Stimulated activated CD4-positive, alpha-beta T cell treated with anti-CD3 and anti-CD28 coated beads, Interleukin-1b, Interleukin-23, amount 100 ng/mL, for 48 hours (primary cell): Measurements from ENCODE around the gene NANOG.
"Not testable (repeated sequence)": the region's sequence is repeated elsewhere in the genome, so short reads cannot be mapped to it uniquely, and the experiment has no call there.

ENCODE experiments used
- DNase-seq: peaks from one replicate; pipeline ENCODE4 v3.0.0-alpha.2; 2020

The NANOG gene

GRCh38 chr12:7788884-7789528 lies at the start of gene NANOG:
Gene NANOG (plus strand): TSS chr12:7789402. CDS start chr12:7789615, 213 bp downstream.
- not testable (repeated sequence) for DNase-seq

GRCh38 chr12:7747246-7747645 lies 42.0 kb upstream of the NANOG start, which contains the start of gene CLEC4C:
Gene CLEC4C (minus strand): TSS chr12:7747375. CDS start chr12:7747348, 27 bp downstream.
- no peak for DNase-seq

GRCh38 chr12:7748852-7749251 lies 40.4 kb upstream of the NANOG start:
- no peak for DNase-seq

GRCh38 chr12:7749442-7749841 lies 39.8 kb upstream of the NANOG start:
- DNase-seq: no peak

GRCh38 chr12:7750350-7750749 lies 38.9 kb upstream of the NANOG start:
- no peak for DNase-seq

GRCh38 chr12:7751394-7751793 lies 37.8 kb upstream of the NANOG start:
- no peak for DNase-seq

- DNase-seq: not testable (repeated sequence)
Observed at GRCh38 chr12:7751941-7752922, 37.0 kb upstream of the NANOG start.

- not testable (repeated sequence) for DNase-seq
Observed at GRCh38 chr12:7755668-7756067, 33.5 kb upstream of the NANOG start.

- DNase-seq: no peak
Observed at GRCh38 chr12:7756993-7757392, 32.2 kb upstream of the NANOG start.

- no peak for DNase-seq
Observed at GRCh38 chr12:7758766-7759140, 30.4 kb upstream of the NANOG start.

GRCh38 chr12:7769999-7770398 lies 19.2 kb upstream of the NANOG start:
- no peak for DNase-seq

GRCh38 chr12:7781274-7781673 lies 7.9 kb upstream of the NANOG start:
- no peak for DNase-seq

GRCh38 chr12:7782055-7782454 lies 7.1 kb upstream of the NANOG start:
- DNase-seq: no peak

GRCh38 chr12:7783433-7783832 lies 5.8 kb upstream of the NANOG start:
- not testable (repeated sequence) for DNase-seq

GRCh38 chr12:7784701-7785100 lies 4.5 kb upstream of the NANOG start:
- DNase-seq: no peak

GRCh38 chr12:7787574-7788293 lies 1.5 kb upstream of the NANOG start:
- no peak for DNase-seq

- DNase-seq: no peak
Observed at GRCh38 chr12:7788294-7788660, 925 bp upstream of the NANOG start.

- no peak for DNase-seq
Observed at GRCh38 chr12:7793211-7793610, 4.0 kb downstream of the NANOG start.

- not testable (repeated sequence) for DNase-seq
Observed at GRCh38 chr12:7797269-7797668, 8.1 kb downstream of the NANOG start.

- no peak for DNase-seq
Observed at GRCh38 chr12:7797698-7798398, 8.6 kb downstream of the NANOG start.

- DNase-seq: not testable (repeated sequence)
Observed at GRCh38 chr12:7798750-7799308, 9.6 kb downstream of the NANOG start.

- no peak for DNase-seq
Observed at GRCh38 chr12:7801460-7801859, 12.3 kb downstream of the NANOG start.
